ENCODE data around the gene SMYD3.

DNA sequence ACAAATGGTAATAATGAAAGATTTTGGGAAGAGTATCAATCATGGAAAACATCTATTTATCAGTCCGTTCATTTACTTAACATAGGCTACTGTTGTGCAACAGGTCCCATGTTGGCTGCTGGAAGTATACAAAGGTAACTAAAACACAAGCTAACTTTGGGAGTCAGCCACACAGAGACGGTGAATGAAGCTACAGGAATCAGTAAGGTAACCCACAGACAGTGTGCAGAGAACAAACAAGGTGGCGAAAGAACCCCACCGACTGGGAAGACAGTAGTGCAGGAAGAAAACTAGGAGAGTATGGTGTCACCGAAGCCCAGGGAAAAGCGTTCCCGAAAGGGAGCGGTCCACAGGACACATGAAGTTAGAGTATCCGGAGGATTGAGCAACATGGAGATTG, 342.3 kb downstream of the SMYD3 start:
- TF ChIP-seq, protein P1, sequence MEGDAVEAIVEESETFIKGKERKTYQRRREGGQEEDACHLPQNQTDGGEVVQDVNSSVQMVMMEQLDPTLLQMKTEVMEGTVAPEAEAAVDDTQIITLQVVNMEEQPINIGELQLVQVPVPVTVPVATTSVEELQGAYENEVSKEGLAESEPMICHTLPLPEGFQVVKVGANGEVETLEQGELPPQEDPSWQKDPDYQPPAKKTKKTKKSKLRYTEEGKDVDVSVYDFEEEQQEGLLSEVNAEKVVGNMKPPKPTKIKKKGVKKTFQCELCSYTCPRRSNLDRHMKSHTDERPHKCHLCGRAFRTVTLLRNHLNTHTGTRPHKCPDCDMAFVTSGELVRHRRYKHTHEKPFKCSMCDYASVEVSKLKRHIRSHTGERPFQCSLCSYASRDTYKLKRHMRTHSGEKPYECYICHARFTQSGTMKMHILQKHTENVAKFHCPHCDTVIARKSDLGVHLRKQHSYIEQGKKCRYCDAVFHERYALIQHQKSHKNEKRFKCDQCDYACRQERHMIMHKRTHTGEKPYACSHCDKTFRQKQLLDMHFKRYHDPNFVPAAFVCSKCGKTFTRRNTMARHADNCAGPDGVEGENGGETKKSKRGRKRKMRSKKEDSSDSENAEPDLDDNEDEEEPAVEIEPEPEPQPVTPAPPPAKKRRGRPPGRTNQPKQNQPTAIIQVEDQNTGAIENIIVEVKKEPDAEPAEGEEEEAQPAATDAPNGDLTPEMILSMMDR (IDR thresholded peaks at IDR 0.05 in 2 of 3, conservative IDR thresholded peaks at IDR 0.05 in 1 of 3; ENCODE audit: control insufficient read depth in 2 of 3, extremely low read depth in 1 of 3, insufficient read depth in 1 of 3, low read depth in 3 of 3, low read length in 3 of 3): no peak
- TF ChIP-seq SIN3A (IDR thresholded peaks at IDR 0.05; ENCODE audit: low read depth, low read length) (no peak), POLR2A (IDR thresholded peaks at IDR 0.05; ENCODE audit: low read depth, low read length) (no peak), GABPA (IDR thresholded peaks at IDR 0.05; ENCODE audit: low read depth) (no peak), YY1 (IDR thresholded peaks at IDR 0.05; ENCODE audit: low read depth, low read length) (no peak), NBN (IDR thresholded peaks at IDR 0.05) (no peak)
- TF ChIP-seq, protein P2, sequence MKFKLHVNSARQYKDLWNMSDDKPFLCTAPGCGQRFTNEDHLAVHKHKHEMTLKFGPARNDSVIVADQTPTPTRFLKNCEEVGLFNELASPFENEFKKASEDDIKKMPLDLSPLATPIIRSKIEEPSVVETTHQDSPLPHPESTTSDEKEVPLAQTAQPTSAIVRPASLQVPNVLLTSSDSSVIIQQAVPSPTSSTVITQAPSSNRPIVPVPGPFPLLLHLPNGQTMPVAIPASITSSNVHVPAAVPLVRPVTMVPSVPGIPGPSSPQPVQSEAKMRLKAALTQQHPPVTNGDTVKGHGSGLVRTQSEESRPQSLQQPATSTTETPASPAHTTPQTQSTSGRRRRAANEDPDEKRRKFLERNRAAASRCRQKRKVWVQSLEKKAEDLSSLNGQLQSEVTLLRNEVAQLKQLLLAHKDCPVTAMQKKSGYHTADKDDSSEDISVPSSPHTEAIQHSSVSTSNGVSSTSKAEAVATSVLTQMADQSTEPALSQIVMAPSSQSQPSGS (IDR thresholded peaks at IDR 0.05; ENCODE audit: low read length): no peak
